Sigmoid colon (tissue), 4 donors: Measurements from ENCODE around the gene FTCD.
"Not testable (repeated sequence)": the region's sequence is repeated elsewhere in the genome, so short reads cannot be mapped to it uniquely, and the experiment has no call there.

Source experiments
- EP300 ChIP-seq, 4 donors: sonication (generic); formaldehyde crosslinking; IDR thresholded peaks; one replicate each; pipeline ENCODE4 v1.6.1; 2017; ENCODE audit warnings: antibody characterized with exemption in 4 of 4
- POLR2A ChIP-seq, 2 donors: fragments of 450-650 bp; IDR thresholded peaks; one replicate each; pipeline ENCODE4 v1.6.1; 2016; ENCODE audit warnings: antibody characterized with exemption in 2 of 2, mild to moderate bottlenecking in 2 of 2, moderate library complexity in 2 of 2
- POLR2AphosphoS5 ChIP-seq, 4 donors: sonication (generic); formaldehyde crosslinking; IDR thresholded peaks; one replicate each; pipeline ENCODE4 v1.6.1; 2017; ENCODE audit warnings: antibody characterized with exemption in 4 of 4
- TF ChIP-seq, protein P1 (sequence below), 4 experiments: fragments of 450-650 bp in 3 of 4; fragments of 200-600 bp in 1 of 4; IDR thresholded peaks; one replicate each; pipeline ENCODE4 v1.5.1; 2016 to 2019; ENCODE audit warnings: antibody characterized with exemption in 4 of 4, mild to moderate bottlenecking in 3 of 4, moderate library complexity in 2 of 4

DNA sequence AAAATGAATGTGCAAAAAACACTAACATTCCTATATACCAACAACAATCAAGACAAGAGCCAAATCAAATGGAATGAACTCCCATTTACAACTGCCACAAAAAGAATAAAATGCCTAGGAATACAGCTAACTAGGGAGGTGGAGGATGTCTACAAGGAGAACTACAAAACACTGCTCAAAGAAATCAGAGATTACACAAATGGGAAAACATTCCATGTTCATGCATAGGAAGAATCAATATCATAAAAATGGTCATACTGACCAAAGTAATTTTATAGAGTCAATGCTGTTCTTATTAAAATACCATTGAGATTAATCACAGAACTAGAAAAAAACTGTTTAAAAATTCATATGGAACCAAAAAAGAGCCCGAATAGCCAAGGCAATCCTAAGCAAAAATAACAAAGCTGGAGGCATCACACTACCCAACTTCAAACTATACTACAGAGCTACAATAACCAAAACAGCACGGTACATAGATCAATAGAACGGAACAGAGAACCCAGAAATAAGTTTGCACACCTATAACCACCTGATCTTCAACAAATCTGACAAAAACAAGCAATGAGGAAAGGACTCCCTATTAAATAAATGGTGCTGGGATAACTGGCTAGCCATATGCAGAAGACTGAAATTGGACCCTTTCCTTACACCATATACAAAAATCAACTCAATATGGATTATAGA, 21.2 kb upstream of the FTCD start:
- not testable (repeated sequence) for TF ChIP-seq POLR2A, EP300, POLR2AphosphoS5 (IDR thresholded peaks at IDR 0.05)
- TF ChIP-seq, protein P1, sequence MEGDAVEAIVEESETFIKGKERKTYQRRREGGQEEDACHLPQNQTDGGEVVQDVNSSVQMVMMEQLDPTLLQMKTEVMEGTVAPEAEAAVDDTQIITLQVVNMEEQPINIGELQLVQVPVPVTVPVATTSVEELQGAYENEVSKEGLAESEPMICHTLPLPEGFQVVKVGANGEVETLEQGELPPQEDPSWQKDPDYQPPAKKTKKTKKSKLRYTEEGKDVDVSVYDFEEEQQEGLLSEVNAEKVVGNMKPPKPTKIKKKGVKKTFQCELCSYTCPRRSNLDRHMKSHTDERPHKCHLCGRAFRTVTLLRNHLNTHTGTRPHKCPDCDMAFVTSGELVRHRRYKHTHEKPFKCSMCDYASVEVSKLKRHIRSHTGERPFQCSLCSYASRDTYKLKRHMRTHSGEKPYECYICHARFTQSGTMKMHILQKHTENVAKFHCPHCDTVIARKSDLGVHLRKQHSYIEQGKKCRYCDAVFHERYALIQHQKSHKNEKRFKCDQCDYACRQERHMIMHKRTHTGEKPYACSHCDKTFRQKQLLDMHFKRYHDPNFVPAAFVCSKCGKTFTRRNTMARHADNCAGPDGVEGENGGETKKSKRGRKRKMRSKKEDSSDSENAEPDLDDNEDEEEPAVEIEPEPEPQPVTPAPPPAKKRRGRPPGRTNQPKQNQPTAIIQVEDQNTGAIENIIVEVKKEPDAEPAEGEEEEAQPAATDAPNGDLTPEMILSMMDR (IDR thresholded peaks at IDR 0.05): not testable (repeated sequence)
